Measurements from ENCODE around the gene CNTNAP2. TPM values are rescaled to one million over a fixed set of nuclear protein-coding genes. Genes with fewer than 3 reads are reported as not detected.

CNTNAP2 gene
- polyA plus RNA-seq, 2 donors = 0.41 to 0.48 TPM

DNA sequence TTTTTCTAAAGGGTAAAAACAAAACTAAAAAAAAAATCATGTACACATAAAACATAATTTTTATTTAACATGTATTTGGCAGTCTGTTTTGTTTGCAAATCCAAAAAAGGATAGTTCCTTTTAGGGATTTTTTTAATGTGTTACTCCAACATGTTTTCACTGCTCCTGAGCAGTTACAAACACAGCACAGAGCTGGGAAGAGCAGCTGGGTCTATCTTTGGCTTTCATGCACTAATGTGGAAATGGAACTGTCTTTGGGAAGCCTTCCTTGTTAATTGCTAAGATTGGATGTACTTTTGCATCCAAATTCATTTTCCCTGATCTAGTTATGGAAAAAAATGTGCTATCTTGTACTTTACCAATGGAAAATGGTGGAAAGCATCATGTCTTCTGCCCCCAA is 1035.1 kb downstream of the CNTNAP2 start:
- Histone ChIP-seq H3K4me1 (ENCODE audit: control insufficient read depth in 2 of 2, insufficient read depth in 2 of 2, low read length in 1 of 2) (no peaks in the 10 kb centered on the region), H3K9me3 (ENCODE audit: control insufficient read depth in 2 of 2, insufficient read depth in 1 of 2, low read depth in 1 of 2, low read length in 1 of 2) (peaks cover 0 to 3% of the 10 kb centered on the region in 2 donors), H3K4me3 (ENCODE audit: low read depth in 1 of 2, low read length in 2 of 2) (no peak overlapping the region), H3K27me3 (ENCODE audit: control insufficient read depth in 1 of 2, insufficient read depth in 2 of 2, low read length in 2 of 2) (no peaks in the 10 kb centered on the region), H3K36me3 (ENCODE audit: control insufficient read depth in 2 of 2, insufficient read depth in 2 of 2, low read length in 1 of 2) (no peaks in the 10 kb centered on the region), H3K27ac (ENCODE audit: low read depth in 2 of 2, low read length in 1 of 2) (no peak overlapping the region)

DNA sequence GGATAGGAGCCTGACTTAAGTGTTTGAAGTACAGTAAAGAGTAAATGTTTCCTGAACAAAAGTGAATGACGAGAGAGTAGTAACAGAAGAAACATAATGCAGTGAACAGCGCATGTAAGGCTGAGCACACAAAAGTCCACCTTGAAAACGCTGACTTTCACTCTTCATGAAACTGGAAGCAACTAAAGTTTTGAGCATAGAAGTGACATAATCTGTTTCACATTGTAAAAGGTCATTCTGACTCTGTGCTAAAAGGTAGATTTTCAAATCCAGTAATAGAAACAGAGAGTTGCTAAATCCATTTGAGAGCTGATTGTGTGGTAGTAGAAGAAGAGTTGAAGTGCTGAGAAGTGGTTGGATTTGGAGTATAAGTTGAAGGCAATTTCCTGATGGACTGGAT is 1037.0 kb downstream of the CNTNAP2 start:
- peaks cover 0 to 3% of the 10 kb centered on the region in 2 donors for H3K9me3 ChIP-seq (ENCODE audit: control insufficient read depth in 2 of 2, insufficient read depth in 1 of 2, low read depth in 1 of 2, low read length in 1 of 2)
- no peaks in the 10 kb centered on the region for H3K27me3 ChIP-seq (ENCODE audit: control insufficient read depth in 1 of 2, insufficient read depth in 2 of 2, low read length in 2 of 2)
- H3K27ac ChIP-seq (ENCODE audit: low read depth in 2 of 2, low read length in 1 of 2) = no peak overlapping the region
- 78 to 82% methylated on average over 3 of the region's 3 CpGs for WGBS, 2 donors
- no peak overlapping the region for H3K4me3 ChIP-seq (ENCODE audit: low read depth in 1 of 2, low read length in 2 of 2)
- H3K36me3 ChIP-seq (ENCODE audit: control insufficient read depth in 2 of 2, insufficient read depth in 2 of 2, low read length in 1 of 2) = no peaks in the 10 kb centered on the region
- H3K4me1 ChIP-seq (ENCODE audit: control insufficient read depth in 2 of 2, insufficient read depth in 2 of 2, low read length in 1 of 2) = no peaks in the 10 kb centered on the region

DNA sequence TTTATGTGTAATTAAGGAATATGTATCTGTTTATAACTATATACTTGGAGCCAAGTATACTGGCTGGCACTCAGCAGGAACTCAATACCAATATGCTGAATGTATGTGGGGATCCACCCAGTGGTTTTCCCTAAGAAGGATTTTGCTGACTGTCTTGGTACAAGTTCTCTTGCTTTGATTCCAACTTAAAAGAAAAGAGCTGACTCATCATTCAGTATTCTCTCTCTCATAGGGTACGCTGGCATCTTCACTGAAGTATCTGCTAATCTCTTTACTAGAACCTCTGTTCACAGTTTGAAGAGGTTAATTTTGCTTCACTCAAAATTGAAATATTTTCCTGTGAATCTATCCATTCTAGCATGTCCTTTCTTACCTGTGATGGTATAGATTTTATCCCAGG is 1044.8 kb downstream of the CNTNAP2 start:
- 87 to 88% methylated on average over 1 of the region's 1 CpG for WGBS, 2 donors
- H3K36me3 ChIP-seq (ENCODE audit: control insufficient read depth in 2 of 2, insufficient read depth in 2 of 2, low read length in 1 of 2) = no peaks in the 10 kb centered on the region
- no peaks in the 10 kb centered on the region for H3K27me3 ChIP-seq (ENCODE audit: control insufficient read depth in 1 of 2, insufficient read depth in 2 of 2, low read length in 2 of 2)
- no peaks in the 10 kb centered on the region for H3K9me3 ChIP-seq (ENCODE audit: control insufficient read depth in 2 of 2, insufficient read depth in 1 of 2, low read depth in 1 of 2, low read length in 1 of 2)
- no peak overlapping the region for H3K27ac ChIP-seq (ENCODE audit: low read depth in 2 of 2, low read length in 1 of 2)
- H3K4me1 ChIP-seq (ENCODE audit: control insufficient read depth in 2 of 2, insufficient read depth in 2 of 2, low read length in 1 of 2) = no peaks in the 10 kb centered on the region
- H3K4me3 ChIP-seq (ENCODE audit: low read depth in 1 of 2, low read length in 2 of 2) = no peak overlapping the region

DNA sequence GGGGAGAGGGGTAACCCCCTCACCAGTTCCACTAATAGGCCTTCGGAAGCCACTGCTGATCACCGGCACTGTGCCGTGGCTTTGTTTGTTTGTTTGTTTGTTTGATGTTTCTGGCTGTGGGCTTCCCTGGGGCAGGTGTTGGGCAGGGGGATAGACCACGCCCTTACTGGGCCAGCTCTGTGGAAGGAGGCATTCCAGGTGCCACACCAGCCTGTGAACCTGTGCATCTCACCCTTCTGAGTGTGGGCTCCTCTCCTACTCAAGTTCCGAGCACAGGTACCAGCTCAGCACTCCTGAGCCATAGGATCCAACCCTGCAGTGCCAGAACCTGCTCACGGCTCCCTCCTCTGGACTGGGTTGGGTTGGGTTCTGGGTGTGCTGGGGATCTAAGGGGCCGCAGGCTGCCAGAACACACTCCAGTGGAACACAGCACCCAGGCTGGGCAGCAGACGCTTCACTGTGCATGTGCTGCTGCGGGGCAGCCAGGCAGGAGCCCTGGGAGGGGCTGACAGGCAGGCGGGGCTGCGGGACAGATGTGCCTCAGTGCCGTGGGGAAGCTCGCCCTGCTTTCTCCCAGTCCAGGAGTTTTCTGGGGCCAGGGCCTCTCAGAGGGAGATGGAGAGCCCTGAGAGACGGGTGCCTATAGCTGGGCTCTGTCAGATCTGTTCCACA is 1053.9 kb downstream of the CNTNAP2 start:
- H3K4me3 ChIP-seq (ENCODE audit: low read depth in 1 of 2, low read length in 2 of 2) = no peak overlapping the region
- H3K27me3 ChIP-seq (ENCODE audit: control insufficient read depth in 1 of 2, insufficient read depth in 2 of 2, low read length in 2 of 2) = no peaks in the 10 kb centered on the region
- H3K27ac ChIP-seq (ENCODE audit: low read depth in 2 of 2, low read length in 1 of 2) = no peak overlapping the region
- no peaks in the 10 kb centered on the region for H3K4me1 ChIP-seq (ENCODE audit: control insufficient read depth in 2 of 2, insufficient read depth in 2 of 2, low read length in 1 of 2)
- 76 to 79% methylated on average over 14 of the region's 14 CpGs for WGBS, 2 donors
- H3K9me3 ChIP-seq (ENCODE audit: control insufficient read depth in 2 of 2, insufficient read depth in 1 of 2, low read depth in 1 of 2, low read length in 1 of 2) = peaks cover 0 to 4% of the 10 kb centered on the region in 2 donors
- H3K36me3 ChIP-seq (ENCODE audit: control insufficient read depth in 2 of 2, insufficient read depth in 2 of 2, low read length in 1 of 2) = no peaks in the 10 kb centered on the region

DNA sequence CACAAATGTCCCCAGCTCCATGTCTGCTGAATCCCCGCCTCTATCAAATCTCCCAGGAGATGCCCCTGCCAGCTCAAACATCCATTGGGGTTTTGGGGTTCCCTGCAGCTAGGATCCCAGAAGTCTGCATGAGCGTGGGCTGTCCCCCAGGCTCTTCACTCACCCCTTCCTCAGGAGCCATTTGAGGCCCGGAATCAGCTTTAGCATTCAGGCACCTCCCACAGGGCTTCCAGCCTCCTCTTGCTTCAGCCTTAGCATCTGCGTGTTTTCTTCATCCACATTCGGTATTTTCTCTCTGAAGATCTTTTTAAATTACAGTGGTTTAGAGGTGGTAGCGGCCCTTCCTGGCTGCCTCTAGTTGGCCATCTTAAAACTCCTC is 1054.4 kb downstream of the CNTNAP2 start:
- Histone ChIP-seq H3K4me3 (ENCODE audit: low read depth in 1 of 2, low read length in 2 of 2) (no peak overlapping the region), H3K27me3 (ENCODE audit: control insufficient read depth in 1 of 2, insufficient read depth in 2 of 2, low read length in 2 of 2) (no peaks in the 10 kb centered on the region), H3K4me1 (ENCODE audit: control insufficient read depth in 2 of 2, insufficient read depth in 2 of 2, low read length in 1 of 2) (no peaks in the 10 kb centered on the region), H3K9me3 (ENCODE audit: control insufficient read depth in 2 of 2, insufficient read depth in 1 of 2, low read depth in 1 of 2, low read length in 1 of 2) (peaks cover 0 to 4% of the 10 kb centered on the region in 2 donors), H3K36me3 (ENCODE audit: control insufficient read depth in 2 of 2, insufficient read depth in 2 of 2, low read length in 1 of 2) (no peaks in the 10 kb centered on the region), H3K27ac (ENCODE audit: low read depth in 2 of 2, low read length in 1 of 2) (no peak overlapping the region)
- WGBS, 2 donors = 81 to 83% methylated on average over 6 of the region's 6 CpGs

DNA sequence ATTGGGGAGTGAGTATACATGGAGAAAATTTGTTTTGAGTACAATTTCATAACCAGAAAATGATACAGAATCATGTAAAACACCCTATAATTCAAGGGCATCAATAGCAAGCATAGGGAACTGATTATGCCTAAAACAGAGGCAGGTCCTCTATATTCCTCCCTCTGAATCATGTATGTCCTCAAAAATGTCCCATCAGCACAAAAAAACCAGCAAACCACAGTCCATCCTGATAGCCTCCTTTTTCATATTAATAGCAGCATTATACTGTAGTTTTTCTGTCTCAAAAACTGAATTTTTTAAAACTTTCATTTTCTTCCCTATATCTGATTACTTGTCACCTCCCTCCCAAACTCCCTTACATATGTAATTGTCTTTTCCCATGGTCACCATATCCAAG is 1057.3 kb downstream of the CNTNAP2 start:
- H3K4me1 ChIP-seq (ENCODE audit: control insufficient read depth in 2 of 2, insufficient read depth in 2 of 2, low read length in 1 of 2) = no peaks in the 10 kb centered on the region
- H3K36me3 ChIP-seq (ENCODE audit: control insufficient read depth in 2 of 2, insufficient read depth in 2 of 2, low read length in 1 of 2) = no peaks in the 10 kb centered on the region
- H3K27me3 ChIP-seq (ENCODE audit: control insufficient read depth in 1 of 2, insufficient read depth in 2 of 2, low read length in 2 of 2) = no peaks in the 10 kb centered on the region
- H3K9me3 ChIP-seq (ENCODE audit: control insufficient read depth in 2 of 2, insufficient read depth in 1 of 2, low read depth in 1 of 2, low read length in 1 of 2) = no peaks in the 10 kb centered on the region
- no peak overlapping the region for H3K4me3 ChIP-seq (ENCODE audit: low read depth in 1 of 2, low read length in 2 of 2)
- H3K27ac ChIP-seq (ENCODE audit: low read depth in 2 of 2, low read length in 1 of 2) = no peak overlapping the region

DNA sequence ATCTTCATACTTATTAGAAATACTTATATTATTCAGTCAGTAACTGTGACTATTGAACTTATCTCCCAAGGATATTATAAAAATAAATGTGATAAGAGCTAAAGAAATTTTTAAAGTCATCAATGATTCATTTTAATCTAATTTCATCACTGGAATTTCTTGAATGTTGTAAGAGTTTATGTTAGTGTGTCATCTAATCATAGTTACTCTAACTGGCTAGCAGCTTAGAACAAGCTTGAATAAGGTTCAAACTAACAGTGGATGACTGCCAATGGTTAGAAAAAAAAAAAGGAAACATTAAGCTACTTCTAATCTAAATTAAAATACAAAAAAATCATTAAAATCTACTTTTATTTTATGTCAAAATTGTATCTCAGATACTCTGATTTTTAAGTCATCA is 1066.3 kb downstream of the CNTNAP2 start:
- no peaks in the 10 kb centered on the region for H3K4me1 ChIP-seq (ENCODE audit: control insufficient read depth in 2 of 2, insufficient read depth in 2 of 2, low read length in 1 of 2)
- no peak overlapping the region for H3K4me3 ChIP-seq (ENCODE audit: low read depth in 1 of 2, low read length in 2 of 2)
- H3K36me3 ChIP-seq (ENCODE audit: control insufficient read depth in 2 of 2, insufficient read depth in 2 of 2, low read length in 1 of 2) = no peaks in the 10 kb centered on the region
- no peak overlapping the region for H3K27ac ChIP-seq (ENCODE audit: low read depth in 2 of 2, low read length in 1 of 2)
- H3K27me3 ChIP-seq (ENCODE audit: control insufficient read depth in 1 of 2, insufficient read depth in 2 of 2, low read length in 2 of 2) = no peaks in the 10 kb centered on the region
- H3K9me3 ChIP-seq (ENCODE audit: control insufficient read depth in 2 of 2, insufficient read depth in 1 of 2, low read depth in 1 of 2, low read length in 1 of 2) = peaks cover 0 to 3% of the 10 kb centered on the region in 2 donors

DNA sequence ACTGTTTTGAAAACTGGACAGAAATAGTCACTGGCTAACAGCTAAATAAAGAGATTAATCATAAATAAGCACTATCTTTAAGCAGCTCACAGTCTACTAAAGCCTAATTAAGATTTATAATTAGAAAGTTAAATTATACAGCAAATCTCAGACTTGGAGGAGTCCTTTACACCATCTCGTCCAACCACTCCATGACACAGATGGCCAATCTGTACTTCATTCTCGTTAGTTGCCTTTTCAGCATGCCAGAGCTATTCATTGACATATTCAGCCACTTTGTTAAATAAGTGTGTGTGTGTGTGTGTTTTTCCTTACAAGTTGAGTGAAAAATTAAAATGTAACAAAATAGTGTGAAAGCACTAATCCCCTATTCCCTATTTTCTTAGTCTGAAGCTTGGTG is 1066.7 kb downstream of the CNTNAP2 start:
- Histone ChIP-seq H3K4me1 (ENCODE audit: control insufficient read depth in 2 of 2, insufficient read depth in 2 of 2, low read length in 1 of 2) (no peaks in the 10 kb centered on the region), H3K27ac (ENCODE audit: low read depth in 2 of 2, low read length in 1 of 2) (no peak overlapping the region), H3K27me3 (ENCODE audit: control insufficient read depth in 1 of 2, insufficient read depth in 2 of 2, low read length in 2 of 2) (no peaks in the 10 kb centered on the region), H3K4me3 (ENCODE audit: low read depth in 1 of 2, low read length in 2 of 2) (no peak overlapping the region), H3K9me3 (ENCODE audit: control insufficient read depth in 2 of 2, insufficient read depth in 1 of 2, low read depth in 1 of 2, low read length in 1 of 2) (peaks cover 0 to 3% of the 10 kb centered on the region in 2 donors), H3K36me3 (ENCODE audit: control insufficient read depth in 2 of 2, insufficient read depth in 2 of 2, low read length in 1 of 2) (no peaks in the 10 kb centered on the region)
- WGBS, 2 donors = 51 to 52% methylated on average over 2 of the region's 2 CpGs

DNA sequence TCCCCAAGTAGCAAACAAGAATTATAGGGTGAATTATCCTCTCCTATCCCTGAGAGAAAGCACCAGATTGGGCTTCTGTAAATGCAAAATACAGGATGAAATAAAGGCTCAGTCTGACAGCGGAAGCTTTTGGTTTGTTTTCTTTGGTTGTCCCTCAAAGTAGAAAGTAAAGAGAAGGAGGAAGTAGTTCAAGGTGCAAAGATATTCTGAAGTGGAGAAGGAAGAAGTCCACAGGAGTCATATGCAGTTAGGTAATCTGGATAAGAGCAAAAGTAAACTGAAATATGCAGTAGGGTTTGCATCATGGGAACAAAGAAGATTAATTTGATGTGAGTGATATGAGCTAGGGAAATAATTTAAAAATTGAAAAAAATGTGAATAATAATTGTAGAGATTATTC is 1071.9 kb downstream of the CNTNAP2 start:
- H3K9me3 ChIP-seq (ENCODE audit: control insufficient read depth in 2 of 2, insufficient read depth in 1 of 2, low read depth in 1 of 2, low read length in 1 of 2) = peaks cover 0 to 3% of the 10 kb centered on the region in 2 donors
- H3K27me3 ChIP-seq (ENCODE audit: control insufficient read depth in 1 of 2, insufficient read depth in 2 of 2, low read length in 2 of 2) = no peaks in the 10 kb centered on the region
- 70 to 77% methylated on average over 1 of the region's 1 CpG for WGBS, 2 donors
- no peak overlapping the region for H3K27ac ChIP-seq (ENCODE audit: low read depth in 2 of 2, low read length in 1 of 2)
- no peaks in the 10 kb centered on the region for H3K36me3 ChIP-seq (ENCODE audit: control insufficient read depth in 2 of 2, insufficient read depth in 2 of 2, low read length in 1 of 2)
- no peak overlapping the region for H3K4me3 ChIP-seq (ENCODE audit: low read depth in 1 of 2, low read length in 2 of 2)
- no peaks in the 10 kb centered on the region for H3K4me1 ChIP-seq (ENCODE audit: control insufficient read depth in 2 of 2, insufficient read depth in 2 of 2, low read length in 1 of 2)

DNA sequence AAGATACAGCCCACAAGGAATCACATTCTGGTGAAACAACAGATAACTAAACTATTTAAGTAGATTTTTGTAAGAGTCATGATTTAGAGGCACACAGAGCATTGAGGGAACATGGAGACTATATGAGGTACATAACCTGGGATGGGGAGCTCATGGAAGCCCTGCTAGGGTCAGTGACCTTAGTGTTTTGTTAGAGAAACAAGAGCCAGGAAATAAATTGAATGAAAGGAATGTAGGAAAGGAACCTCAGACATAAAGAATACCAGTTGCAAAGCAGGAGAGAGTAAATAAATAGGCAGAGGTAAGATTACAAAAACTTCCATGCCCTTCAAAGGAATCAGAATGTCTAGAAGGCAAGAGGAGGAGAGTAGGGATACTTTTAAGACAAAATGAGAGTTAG is 1076.9 kb downstream of the CNTNAP2 start:
- Histone ChIP-seq H3K4me3 (ENCODE audit: low read depth in 1 of 2, low read length in 2 of 2) (no peak overlapping the region), H3K9me3 (ENCODE audit: control insufficient read depth in 2 of 2, insufficient read depth in 1 of 2, low read depth in 1 of 2, low read length in 1 of 2) (no peaks in the 10 kb centered on the region), H3K36me3 (ENCODE audit: control insufficient read depth in 2 of 2, insufficient read depth in 2 of 2, low read length in 1 of 2) (no peaks in the 10 kb centered on the region), H3K27me3 (ENCODE audit: control insufficient read depth in 1 of 2, insufficient read depth in 2 of 2, low read length in 2 of 2) (no peaks in the 10 kb centered on the region), H3K27ac (ENCODE audit: low read depth in 2 of 2, low read length in 1 of 2) (no peak overlapping the region), H3K4me1 (ENCODE audit: control insufficient read depth in 2 of 2, insufficient read depth in 2 of 2, low read length in 1 of 2) (no peaks in the 10 kb centered on the region)
